ENCODE measurements around the gene CYB5RL. TPM values are rescaled to one million over a fixed set of nuclear protein-coding genes. Genes with fewer than 3 reads are reported as not detected.
"Not testable (repeated sequence)": the region's sequence is repeated elsewhere in the genome, so short reads cannot be mapped to it uniquely, and the experiment has no call there.

Gene CYB5RL
- total RNA-seq, 1 experiment from 2014 or later, result 6.3 TPM

DNA sequence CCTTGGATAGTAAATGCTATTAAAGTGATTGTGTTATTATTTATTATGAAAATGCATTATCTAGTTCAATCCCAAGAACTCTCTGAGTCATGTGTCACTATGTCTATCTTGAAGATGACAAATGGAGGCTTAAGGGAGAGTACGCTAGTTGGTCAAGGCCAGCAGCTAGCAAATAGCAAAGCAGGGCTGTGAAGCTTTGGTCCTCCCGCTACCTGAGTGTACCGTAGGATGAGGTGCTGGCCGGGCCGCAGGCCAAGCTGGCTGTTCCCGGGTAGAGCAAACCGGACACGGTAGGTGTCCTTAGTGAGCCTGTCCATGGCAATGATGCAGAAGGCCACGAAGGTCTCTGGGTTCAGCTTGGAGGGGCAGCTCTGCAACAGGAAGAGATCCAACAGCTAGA lies 9.3 kb downstream of the CYB5RL start:
- no peak for DNase-seq (ENCODE audit: low read depth)

DNA sequence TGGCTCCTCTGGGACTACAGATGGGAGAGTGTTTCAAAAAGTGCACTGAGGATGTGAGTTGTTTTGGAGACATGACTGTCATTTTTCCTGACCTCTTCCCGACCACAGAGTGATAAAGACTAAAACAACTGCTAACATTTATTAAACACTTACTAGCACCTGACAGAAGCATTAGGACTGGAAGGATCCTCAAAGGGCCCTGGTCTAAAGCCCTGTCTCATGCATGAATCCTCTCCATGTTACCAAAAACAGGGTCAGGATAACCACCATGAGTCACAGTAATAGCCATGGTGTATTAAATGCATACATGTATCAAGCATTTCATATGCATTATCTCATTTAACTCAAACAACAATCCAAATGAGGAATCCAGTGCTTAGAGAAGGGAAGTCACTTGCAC lies 11.5 kb downstream of the CYB5RL start:
- no peak for DNase-seq (ENCODE audit: low read depth)

DNA sequence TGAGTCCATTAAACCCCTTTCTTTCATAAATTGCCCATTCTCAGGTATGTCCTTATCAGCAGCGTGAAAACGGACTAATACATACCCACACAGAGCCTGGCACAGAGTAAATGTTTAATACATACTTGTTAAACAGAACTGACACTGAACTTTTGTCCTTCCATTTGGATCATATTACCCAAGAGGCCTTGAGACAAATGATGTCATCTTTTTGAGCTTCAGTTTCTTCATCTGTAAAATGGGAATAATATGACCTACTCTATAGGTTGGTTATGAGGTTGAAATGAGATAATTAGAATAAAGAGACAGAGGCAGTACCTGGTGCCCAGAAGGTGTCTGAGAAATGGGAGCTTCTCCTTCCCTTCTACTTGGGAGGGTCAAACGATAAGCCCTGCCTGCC lies 13.8 kb downstream of the CYB5RL start:
- DNase-seq (ENCODE audit: low read depth), result no peak

DNA sequence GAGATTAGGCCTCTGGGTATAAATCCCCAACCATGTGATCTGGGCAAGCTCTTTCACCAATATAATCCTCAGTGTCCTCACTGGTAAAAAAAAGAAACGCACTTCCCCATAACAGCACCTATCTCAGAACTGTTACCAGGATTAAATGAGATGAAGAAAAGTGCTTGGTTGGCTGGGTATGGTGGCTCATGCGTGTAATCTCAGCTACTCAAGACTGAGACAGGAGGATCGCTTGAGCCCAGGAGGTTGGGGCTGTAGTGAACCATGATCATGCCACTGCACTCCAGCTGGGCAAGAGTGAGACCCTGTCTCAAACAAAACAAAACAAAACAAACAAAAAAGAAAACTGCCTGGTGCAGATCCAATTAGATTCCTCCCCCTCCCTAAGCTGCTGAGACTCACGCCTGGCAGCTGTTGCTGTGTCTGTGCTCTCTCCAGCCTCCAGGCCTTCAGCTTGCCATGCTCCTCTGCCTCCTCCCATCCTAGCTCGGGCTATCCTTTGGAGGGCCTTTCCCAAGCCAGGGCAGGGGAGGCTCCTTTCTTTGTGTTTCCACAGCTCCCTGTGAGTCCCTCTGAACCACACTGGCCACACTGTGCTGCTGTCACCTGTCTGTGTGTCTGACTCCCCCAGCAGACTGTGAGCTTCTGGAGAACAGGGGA lies 19.0 kb downstream of the CYB5RL start:
- DNase-seq (ENCODE audit: low read depth), result no peak

DNA sequence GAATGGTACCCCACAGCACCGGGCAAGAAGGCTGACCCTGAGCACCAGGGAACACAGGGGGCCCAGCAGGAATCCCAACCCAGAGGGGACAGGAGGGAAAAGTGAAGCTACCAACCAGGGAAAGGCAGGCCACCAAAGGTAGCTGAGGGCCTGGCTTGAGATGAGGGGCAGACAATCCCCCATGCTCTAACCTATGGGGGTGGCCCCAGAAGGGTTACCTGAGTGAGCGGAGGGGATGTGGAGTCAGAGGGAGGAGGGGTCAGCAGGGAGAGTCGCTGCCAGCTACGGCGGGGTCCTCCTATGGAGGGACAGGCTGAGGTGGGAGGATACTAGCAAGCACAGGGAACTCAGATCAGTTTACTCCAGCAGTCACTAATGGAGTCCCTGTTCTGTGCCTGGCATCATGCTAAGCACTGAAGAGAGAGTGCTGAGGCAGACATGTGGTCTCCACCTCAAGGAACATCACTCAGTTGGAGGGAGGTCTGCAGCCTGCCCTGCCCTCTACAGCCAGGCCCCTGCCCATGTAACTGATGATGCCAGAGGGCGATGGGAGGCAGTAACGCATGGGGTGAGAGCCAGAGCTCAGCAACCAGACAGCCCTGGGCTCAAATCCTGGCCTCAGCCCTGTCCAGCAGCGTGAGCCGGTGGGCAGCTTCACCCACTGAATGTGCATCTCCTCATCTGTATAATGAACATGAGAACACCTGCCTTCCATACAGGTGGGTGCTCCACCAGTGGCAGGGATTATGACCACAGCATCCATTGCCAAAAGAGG lies 21.3 kb downstream of the CYB5RL start:
- DNase-seq (ENCODE audit: low read depth), result no peak

DNA sequence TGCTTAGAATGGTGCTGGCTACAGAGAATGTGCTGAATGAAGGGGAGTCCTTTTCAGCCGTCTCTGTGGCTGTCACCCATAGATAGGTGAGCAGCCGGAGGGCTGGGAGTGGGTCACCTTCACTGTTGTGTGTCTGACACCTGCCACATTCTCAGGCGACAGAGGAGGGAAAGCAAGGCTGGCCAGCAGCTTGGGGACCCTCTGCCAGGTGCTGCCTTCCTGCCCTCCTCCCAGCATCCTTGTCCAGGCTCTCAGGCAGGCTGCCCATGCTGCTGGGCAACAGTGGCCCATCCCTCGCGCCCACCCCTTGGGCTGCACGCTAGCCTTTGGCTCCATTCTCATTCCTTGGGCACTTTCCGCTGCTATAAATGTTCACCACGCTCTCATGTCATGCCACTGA lies 22.1 kb downstream of the CYB5RL start:
- DNase-seq (ENCODE audit: low read depth), result no peak

DNA sequence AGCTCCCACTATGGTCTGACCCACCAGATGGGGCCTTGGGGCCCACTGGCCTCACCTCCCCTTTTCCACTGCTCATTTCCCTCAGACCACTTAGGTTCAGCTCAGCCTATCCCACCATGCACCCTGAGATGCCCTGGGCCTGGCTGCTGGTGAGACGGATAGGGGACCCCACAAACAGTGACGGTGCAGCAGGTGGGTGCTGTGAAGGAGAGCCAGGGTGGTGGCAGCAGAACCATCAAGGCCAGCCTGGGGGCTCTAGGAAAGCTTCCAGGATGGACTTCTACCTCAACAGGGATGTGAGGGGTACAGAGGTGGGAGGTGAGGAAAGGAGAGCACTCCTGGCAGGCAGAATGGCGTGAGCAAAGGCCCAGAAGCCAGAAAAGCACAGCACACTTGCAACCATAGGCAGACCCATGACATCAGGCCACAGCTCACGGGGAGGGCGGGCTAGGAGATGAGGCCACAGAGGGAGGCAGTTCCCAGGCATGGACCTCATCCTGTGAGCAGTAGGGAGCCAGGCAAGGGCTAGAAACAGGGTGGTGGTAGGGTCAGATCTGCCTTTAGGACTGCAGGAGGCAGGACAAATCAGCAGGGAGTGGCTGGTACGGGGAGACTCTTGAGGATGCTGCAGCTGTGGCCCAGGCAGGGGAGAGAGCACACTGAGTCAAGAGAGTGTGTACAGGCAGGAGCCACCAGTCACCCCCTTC lies 23.1 kb downstream of the CYB5RL start:
- no peak for DNase-seq (ENCODE audit: low read depth)

DNA sequence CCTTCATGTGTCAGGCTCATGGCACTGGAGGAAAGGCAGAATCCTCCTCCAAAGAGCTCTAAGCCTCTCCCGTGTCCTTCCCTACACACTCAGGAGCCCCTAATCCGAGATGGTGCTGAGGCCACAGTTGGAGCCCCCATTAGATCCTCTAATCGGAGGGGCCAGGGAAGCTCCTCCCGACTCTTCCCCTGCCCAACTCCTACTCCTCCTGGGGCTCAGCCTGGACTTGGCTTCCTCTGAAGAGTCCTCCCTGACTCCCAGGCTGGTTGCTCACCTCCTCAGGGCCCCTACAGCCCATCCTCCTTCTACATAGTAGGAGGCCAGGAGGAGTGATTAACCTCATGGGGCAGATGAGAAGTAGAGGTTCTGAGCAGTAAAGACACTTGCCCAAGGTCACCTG lies 25.7 kb downstream of the CYB5RL start:
- DNase-seq (ENCODE audit: low read depth), result no peak

DNA sequence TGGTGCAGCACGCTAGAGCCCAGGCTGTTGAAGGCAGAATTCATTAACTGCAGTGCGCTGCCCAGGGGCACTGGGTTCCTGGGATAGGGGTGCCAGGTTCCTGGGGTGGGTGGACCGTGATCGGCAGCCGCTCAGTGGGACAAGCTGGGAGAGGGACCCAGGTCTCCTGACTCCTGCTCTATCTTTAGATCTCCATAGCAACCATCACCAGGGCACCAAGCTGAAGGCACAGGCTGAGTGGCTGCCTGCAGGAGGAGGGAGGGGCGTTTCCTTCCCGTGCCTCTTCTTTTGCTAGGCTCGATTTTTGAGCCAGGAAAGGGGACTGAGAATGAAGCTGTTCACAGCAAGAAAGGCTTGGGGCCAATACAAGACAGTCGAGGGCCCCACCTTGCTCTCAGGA lies 26.1 kb downstream of the CYB5RL start:
- DNase-seq (ENCODE audit: low read depth), result no peak

DNA sequence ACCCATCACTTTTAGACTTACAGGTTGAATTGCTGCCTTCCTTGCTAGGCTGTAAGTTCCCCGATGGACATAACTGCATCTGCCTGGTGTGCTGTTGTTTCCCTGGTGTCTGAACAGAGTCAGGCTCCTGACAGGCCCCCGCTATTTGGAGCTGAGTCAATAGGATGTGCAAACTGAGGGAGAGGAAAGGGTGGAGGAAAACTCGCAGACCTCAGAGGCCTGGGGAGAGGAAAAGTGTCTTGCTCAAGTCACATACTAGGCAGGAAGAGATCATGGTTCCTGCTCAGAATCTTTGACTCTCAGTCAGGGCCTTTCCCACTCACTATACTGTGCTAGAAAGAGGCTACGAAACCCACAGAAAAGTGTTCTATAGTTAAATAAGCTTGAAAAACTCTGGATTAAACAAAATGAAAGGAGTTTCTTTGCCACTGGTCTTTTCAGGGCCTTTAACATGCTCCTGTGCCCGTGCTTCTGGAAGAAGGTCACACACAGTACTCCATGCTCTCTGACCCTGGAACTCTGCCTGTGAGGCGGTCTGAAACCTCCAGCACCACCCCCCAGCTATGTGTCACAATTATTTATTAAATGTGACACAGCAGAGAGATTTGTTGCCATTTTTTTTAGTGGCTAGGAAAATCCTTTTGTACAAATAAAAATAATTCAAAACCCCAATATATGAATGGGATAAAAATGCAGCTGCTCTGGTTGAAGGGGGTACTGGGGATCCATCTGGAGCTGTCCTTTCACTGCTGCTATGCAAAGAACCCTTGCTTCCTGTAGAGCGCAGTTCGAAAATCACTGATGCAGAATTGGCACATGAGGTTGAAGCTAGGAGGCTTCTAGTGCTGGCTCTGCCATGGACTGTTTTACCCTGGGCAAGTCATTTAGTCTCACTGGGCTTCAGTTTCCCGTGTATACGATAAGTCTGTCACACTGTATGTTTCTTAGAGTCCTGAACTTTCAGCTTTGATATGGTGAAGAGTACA lies 26.9 kb downstream of the CYB5RL start:
- DNase-seq (ENCODE audit: low read depth), result peak; percentile 48

DNA sequence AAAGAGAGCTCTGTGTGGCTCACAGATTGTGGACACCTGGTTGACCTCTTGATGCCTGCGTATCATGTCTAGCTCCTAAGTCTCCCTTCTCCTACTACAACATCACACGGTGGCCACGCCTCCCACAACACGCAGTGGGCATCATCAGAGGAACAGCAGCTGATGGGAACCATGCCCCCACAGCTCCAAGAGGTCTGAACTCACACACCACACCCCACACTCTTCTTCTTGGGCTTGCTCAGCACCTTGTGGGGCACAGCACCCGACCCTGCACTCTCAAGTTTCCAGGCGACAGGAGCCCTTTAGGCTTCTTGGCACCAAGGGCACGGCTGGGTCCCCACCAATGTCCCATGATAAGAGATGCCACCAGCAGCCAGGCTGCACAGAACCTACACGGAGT lies 28.2 kb downstream of the CYB5RL start:
- DNase-seq (ENCODE audit: low read depth), result no peak

DNA sequence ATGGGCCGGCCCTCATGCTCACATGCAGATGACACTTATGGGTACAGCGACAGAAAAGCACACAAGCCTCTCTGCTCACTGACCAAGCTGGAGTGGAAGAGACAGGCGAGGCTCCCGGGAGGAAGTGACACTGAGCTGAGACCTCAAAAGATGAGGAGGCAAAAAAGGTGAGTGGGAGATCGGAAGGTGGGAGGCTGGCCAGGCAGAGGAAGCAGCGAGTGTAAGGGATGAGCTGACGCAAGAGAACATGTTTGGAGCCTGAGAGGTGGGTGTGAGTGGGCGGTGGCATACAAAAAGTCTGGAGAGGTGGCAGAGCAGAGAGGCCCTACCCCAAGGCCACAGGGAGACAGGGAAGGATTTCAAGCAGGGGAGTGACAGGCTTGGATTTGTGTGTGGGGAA lies 28.8 kb downstream of the CYB5RL start:
- DNase-seq (ENCODE audit: low read depth), result no peak

DNA sequence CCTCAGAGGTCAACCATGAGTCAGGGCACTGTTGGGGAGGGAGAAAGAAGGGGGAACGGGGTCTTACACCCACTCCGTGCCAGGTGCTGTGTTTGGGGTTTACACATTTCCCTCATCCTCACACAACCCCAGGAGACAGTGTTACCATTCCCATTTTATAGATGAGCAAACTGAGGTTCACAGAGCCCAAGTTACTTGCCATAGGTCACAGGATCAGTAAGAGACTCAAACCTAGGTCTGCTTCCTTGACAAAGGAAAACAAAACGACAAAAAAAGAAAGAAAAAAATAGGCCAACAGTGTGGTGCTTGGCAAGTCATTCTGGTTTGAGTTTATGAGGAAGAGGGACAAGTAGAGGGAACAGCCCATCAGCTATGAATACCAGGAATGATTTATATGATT lies 30.8 kb downstream of the CYB5RL start:
- DNase-seq (ENCODE audit: low read depth), result no peak

DNA sequence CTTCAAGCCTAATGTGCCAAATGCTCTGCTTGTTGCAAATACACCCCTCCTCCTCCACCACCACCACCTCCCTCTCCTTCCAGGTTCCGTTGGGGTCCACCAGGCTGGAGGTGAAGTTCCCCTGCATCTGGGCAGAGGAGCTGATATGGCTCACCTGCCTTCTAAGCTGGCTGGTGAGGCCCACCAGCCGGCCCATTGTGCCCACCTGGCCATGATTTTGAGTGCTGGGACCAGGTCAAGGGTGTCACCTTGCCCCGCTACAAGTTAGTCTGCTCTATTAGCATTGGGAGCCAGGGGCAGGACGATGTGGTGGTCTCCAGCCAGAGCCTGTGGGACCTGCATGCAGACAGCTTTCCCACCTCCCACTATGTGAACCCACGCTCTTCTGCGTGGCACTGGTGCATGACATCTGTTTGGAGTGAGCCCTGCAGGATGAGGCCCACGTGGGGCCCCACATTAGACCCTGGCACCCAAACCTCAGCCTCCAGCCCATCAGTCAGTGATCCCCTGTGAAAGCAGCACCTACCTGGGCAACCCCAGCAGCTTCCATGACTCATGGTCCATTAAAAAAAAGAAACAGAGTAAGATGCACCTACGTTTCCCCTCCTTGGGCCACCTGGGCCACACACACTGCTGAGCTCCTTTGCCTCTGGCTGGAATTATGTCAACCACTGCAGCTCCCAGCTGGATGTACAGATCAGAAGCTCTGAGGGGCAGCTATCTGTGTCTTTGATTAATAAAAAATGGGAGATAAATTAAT lies 31.4 kb downstream of the CYB5RL start:
- no peak for DNase-seq (ENCODE audit: low read depth)

DNA sequence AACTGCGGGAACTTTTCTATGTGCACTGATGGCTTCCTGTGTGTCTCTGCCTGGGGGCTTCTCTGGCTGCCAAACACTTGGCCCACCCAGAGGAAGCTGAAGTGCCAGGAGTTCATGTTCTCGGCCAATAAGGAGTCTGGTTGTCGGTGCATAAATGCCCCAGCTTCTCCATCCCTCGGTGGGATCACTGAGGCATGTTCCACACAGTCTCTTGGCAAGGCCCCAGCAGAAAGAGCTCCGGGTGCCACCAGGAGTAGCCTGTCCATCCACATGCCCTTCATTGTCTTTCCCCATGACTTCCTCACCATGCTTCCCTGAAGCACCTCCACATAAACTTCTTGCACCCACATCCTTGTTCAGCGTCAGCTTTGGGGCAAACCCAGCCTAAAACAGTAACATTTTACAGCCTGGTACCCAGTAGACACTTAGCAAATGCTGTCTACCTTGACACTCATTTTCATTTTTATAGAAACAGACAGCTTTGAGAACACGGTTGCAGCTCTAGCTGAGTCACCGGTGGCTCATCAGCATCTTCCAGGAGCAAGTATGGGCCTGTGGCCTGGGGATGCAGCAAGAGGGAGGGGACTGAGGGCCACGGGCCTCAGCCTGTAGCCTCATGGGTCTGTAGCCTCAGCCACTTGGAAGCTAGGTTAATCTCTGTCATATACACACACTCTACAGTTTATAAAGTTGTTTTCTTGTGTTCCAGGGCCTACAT lies 32.2 kb downstream of the CYB5RL start:
- peak; percentile 80 for DNase-seq (ENCODE audit: low read depth)

DNA sequence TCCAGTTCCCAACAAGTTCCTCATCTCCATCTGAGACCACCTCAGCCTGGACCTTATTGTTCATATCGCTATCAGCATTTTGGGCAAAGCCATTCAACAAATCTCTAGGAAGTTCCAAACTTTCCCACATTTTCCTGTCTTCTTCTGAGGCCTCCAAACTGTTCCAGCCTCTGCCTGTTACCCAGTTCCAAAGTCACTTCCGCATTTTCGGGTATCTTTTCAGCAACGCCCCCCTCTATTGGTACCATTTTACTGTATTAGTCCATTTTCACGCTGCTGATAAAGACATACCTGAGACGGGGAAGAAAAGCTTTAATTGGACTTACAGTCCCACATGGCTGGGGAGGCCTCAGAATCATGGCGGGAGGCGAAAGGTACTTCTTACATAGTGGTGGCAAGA lies 33.5 kb downstream of the CYB5RL start:
- DNase-seq (ENCODE audit: low read depth), result not testable (repeated sequence)

DNA sequence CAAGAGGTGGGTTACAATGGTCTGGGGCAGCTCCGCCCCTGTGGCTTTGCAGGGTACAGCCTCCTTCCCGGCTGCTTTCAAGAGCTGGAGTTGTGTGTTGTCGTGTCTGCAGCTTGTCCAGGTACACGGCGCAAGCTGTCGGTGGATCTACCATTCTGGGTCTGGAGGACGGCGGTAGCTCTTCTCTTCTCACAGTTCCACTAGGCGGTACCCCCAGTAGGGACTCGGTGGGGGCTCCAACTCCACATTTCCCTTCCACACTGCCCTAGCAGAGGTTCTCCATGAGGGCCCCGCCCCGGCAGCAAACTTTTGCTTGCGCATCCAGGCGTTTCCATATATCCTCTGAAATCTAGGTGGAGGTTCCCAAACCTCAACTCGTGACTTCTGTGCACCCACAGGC lies 34.7 kb downstream of the CYB5RL start:
- DNase-seq (ENCODE audit: low read depth), result no peak

DNA sequence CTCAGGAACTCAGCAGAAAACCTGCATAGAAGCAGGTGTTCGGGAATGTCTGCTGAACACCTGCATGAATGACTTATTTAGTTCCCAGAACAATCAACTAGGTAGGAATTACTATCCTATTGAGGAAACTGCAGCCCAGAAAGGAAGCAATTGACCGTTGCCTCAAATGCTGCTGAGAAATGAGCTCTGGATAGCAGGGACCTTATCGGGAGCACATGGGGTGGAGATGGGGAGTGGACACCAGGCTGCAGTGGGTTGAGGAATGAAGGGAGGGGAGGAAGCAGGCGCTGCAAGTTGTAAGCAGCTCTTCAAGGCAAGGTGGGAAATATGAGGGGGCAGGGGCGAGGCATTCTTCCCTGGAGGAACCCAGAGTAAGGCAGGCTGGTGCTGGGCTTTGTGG lies 36.3 kb downstream of the CYB5RL start:
- DNase-seq (ENCODE audit: low read depth), result no peak

DNA sequence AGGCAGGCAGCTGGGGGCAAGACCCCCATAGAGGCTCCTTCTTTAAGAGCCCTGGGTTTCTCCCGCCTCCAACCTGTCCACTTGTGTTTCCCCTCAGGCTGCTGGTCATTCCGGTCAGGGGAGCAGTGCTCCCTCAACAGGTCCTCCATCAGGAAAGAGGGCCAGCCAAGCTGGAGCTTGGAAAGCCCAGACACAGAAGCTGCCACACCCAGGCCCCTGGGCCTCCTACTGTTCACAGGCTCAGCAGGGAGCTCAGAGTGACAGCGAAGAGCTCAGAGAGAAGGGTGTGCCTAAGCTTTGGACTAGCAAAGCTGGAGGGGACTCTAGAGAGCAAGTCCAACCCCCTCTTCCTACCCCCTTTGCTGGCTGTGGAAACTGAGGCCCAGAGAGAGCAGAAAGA lies 36.8 kb downstream of the CYB5RL start:
- no peak for DNase-seq (ENCODE audit: low read depth)
